Pons (tissue), 1 donor: ENCODE measurements around the gene CNPY1.

Source experiments
- DNase-seq: peaks from one replicate; pipeline ENCODE4 v3.0.0-alpha.2; 2016; ENCODE audit warnings: low spot score

Gene CNPY1

DNA sequence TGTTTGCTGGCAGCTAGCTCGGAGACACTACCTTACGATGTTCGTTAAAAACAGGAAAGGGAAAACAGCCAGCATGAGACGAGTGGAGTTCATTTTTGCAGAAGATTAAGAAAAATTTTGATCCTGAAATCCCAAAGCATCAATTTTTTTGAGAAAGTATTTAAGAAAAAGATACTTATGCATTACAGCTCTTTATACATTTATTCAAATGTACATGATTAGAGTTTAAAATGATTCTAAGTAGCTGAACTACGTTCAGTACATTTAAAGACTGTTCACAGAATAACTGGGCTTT, 34.7 kb downstream of the CNPY1 start:
- no peak for DNase-seq

DNA sequence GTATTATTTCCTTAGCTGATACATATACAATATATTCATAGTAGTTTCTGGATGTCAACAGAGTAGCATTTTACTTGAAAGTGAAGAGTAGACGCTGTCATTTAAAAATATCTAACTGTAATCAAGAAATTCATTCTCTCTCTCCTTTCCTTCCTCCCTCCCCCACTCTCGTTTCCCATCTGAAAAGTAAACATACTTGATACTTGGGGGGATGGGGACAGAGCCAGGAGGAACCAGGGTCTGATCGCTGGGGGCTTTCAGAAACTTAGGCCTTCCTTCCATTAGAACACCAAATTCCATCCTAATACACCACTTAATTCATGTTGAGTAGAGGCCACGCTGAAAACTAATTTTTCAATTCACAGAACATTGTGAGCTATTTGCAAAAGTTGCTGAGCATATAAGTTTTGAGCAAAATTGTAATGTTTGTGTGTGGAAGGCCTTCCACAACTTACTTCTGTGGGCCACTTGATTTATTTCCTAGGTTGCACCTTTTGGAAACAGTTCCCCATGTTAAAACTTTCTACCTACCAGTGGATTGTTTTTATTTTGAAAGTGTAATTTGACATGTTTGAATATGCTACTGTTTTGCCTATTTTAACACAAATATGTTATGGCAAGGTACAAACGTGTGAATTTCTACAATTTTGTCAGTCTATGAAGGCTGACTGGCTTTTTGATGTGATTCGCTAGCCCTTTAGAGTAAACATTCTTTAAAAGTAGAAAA, 35.2 kb downstream of the CNPY1 start:
- DNase-seq = no peak

DNA sequence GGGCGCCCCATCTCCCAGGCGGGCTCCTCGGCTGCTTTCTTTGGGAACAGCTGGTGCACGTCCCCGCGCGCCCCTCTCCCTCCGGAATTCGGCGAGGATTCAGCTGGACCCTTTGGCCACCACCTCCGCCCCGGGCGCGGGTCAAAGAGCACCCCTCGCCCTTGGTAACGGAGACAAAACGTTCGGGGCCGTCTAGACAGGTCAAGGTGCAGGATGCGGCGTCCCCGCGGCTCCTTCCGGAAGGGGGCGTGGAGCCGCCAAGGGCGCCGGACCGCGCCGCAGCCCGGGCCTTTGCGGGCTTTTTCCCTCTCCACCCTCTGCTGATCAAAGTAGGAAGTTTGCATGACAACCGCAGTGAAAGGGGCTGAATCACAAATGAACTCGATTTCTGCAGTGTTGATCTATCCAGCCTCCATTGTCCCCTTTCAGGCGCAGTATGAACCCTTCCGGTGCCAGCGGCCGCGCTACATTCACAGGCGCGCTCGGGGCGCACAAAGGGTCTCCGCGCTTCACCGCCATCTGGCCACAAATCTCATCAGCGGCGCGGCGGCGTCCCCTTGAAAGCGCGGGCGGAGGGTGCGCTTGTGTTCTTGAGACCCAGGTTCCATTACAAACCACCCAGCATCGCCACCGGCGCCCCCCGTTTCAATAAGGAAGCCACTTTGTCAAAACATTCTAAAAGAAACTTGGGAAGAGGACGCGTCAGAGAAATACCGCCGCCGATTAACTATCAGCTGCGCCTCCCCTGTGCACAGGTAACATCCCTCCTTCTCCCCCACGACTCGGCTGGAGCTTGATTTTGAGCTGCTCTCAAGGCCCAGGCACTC, 36.4 kb downstream of the CNPY1 start:
- no peak for DNase-seq

GRCh38 chr7:155509359-155509724, 37.0 kb downstream of the CNPY1 start:
- DNase-seq = no peak

DNA sequence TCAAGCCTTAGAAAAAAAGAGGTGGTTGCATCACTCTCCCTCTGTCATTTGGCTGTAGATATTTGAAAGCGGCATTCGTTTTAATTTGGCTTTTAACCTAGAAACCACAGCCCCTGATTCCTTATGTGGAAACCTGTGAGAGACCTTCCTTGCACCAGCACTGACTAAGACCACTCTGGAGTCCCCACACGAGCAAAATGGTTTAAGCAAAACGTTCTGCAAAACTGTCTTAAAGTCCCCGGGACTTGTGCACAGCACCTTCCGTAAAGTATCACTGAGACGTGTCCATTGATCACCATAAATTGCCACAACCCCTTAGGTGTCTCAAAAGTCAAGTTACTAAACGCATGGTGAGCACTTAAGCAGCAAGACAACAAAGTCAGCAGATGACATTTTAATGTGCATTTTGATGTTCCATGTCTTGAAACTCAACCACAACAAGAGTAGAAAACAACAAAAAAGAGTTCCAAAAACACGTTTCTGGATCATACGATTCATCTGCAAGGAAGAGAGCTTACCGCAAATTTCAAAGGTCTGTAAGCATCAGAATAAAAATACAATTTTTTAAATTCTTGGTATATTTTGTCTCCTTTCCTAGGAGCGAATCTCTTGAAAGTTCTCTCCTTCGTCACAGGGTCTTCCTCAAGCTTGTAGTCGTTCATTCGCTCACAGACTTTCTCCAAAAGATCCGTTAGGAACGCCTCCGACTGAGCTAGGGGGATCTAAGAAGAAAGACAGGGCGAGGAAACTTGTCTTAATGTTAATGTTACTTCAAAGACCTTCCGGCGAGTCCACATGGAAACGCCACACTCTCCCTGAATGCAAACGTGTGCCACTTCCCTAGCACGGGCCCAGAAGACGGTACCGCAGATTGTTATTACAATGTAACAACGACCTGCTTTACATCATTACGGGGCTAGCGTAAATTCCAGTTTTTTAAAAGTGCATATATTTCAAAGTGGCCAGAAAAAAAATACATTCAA, 37.7 kb downstream of the CNPY1 start:
- no peak for DNase-seq

DNA sequence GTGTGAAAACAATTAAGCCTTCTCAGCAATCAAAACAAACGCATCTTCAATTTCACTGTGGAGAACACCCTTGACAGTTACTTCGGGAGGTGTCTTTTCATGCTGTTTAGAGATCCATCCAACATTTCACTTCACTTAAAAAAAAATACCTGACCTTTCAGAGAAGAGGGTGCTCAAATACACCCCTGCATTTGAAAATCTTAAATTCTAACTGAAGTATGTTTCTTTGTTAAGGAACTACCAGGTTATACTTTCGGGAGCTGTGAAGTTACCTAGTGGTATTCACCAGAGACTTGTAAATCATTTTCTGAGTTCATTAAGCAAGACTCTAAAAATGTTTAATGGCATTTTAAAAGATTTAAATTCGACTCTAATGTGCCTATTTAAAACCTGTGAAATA, 38.8 kb downstream of the CNPY1 start:
- DNase-seq = no peak

- DNase-seq = no peak
Observed at GRCh38 chr7:155506854-155507337, 39.5 kb downstream of the CNPY1 start.

DNA sequence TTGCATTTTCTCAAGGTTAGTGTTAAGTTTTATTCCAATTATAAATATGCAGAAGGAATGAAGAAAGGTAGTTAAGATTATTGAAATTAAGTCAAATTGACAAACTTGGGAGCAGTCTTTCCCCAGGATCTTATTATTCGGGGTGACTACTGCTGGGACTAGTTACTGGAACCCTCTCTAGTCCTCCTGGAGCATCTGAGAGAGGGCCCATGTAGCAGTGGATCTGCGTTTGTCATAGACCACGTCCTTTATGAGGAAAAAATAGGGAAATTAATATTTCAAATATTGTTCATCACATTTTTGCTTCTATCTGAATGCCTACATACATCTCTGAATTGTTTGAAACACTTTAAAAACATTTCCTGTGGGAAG, 41.0 kb downstream of the CNPY1 start:
- no peak for DNase-seq

- DNase-seq = no peak
Observed at GRCh38 chr7:155497149-155497901, 49.0 kb downstream of the CNPY1 start.

DNA sequence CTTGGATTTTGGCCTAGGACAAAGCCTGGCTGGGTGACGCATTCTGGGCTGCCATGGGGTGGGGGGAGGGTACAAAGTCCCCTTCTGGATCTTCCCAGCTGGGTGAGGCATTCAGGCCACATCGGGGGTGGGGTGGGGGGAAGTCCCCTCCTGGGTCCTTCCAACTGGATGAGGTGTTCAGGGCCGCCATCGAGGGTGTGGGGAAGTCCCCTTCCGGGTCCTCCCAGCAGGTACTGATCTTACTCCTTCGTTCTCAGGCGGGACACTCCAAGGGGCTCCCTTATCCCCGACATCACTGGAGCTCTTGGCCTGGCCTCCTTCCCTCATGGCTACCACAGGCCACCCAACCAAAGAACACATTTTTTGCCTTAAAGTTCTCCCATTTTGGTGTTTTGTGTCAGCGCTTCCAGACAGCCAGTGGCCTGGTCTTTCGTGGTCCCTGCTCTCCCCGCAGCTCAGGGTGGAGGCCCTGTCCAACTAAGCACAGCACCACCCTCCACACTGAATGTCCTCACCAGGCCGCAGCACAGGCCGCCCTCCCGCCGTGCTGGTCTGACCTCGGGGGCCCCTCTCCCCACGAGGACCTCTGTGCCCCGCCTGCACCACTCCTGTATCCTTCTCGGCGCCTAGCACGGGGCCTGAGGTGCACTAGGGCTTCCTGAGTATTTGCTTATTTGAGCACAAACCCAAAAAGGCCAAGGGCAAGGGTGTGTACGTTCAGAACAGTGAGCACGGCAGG, 49.9 kb downstream of the CNPY1 start:
- DNase-seq = no peak

DNA sequence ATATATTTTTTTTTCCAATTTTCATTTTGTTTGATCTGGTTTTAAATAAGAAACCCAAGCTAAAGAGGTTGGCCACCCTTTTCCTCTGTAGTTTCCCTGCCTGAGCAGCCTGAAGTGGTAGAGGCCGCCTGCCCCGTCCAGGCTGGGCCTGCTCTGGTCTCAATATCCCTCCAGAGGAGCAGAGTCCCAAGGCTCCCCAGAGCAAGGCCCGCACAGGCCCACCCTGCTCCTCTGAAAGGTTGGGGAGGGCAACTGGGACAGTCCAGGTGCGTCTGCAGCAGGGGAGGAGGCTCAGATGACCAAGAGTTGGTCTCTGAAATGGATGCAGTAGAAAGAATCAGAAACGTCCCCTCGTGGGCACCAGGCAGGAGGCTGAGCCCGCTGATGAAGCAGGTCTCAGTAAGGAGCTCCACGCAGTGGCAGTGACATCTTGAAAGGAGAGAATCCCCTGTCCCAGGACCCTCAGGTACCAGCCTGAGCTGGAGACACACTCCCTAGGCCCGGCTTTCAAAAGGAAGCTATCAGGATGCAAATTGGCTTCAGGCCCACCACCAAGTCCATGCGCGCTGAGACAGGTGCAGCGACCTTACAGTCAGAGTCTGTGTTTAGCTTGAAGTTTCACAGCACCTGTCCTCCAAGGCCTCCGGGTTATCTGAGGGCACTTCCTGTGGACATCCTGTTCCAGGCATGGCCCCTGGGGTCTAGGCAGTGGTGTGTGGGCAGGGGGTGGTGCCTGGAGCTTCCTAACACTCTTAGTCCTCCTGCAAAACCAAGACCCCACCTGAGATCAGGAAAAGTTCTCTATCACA, 50.7 kb downstream of the CNPY1 start:
- no peak for DNase-seq

DNA sequence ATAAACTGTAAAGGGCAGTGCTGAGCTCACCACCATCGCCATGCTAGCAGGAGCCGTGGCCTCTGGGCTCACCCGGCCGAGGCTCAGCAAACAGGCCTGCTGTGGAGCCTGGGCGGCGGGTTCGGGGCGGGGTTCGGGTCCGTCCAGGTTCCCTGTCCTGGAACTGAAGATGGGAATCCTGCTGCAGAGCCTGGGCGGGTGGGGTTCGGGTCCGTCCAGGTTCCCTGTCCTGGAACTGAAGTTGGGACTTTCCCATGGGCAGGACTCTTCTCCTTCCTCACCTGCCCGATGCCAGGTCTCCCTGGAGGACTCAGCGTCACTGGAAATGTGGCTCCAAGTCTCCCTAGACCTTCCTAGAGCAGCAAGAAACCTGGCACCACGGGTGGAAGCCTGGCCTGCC, 51.8 kb downstream of the CNPY1 start:
- no peak for DNase-seq

DNA sequence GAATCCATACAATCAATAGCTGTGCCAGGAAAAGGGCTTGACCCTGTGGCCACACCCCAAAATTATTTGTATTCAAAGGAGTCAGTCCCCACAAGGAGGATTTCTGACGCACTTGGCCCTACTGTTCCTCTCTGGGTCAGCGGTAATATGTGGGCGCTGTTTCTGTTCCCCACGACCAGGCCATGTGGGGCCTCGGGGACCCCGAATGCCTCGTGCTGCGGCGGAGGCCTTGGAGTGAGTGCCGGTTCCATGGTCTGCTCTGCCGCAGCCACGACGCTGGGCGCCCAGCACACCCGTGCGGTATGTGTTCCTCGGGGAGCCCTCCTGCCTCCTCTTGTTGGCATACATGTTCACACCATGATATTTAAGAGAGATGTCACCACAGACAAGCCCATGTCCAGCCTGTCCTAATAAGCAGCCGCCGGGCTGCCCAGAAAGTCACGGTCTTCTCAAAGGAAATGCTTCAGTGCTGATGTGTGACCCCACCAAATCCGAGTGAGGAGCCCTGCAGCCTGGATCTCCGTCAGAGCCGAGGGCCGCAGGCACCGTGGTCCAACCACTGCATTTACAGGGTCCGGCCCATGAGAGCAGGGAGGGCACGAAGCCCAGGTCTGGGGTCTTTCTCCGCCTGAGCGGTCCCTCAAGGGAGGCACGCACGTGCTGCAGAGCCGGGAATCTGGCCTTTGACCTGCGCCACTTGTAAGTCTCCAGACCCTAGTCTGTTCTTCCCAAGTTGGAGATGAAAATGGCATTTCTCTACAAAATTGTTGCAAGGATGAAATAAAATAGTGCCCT, 52.4 kb downstream of the CNPY1 start:
- DNase-seq = no peak

DNA sequence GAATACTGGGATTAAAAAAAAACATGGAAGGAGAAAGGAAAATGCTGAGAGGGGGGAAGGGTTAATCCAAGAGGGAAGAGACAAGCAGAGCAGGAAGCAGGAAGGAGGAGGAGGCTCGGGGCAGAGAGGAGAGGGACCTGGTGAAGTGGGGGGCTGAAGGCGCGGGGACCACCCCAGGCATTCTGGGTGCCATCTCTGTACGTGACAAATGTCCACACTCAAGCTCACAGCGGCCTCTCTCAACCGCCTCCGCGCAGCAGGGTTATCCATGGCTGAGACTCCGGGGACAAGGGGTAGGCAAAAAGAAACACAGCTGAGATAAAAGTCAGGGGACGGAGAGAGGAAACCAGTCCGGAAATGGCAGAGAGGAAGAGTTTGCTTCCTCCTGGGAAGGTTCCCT, 54.5 kb downstream of the CNPY1 start:
- no peak for DNase-seq

GRCh38 chr7:155490697-155491628, 55.4 kb downstream of the CNPY1 start:
- DNase-seq = no peak

GRCh38 chr7:155489862-155490696, 56.3 kb downstream of the CNPY1 start:
- no peak for DNase-seq

DNA sequence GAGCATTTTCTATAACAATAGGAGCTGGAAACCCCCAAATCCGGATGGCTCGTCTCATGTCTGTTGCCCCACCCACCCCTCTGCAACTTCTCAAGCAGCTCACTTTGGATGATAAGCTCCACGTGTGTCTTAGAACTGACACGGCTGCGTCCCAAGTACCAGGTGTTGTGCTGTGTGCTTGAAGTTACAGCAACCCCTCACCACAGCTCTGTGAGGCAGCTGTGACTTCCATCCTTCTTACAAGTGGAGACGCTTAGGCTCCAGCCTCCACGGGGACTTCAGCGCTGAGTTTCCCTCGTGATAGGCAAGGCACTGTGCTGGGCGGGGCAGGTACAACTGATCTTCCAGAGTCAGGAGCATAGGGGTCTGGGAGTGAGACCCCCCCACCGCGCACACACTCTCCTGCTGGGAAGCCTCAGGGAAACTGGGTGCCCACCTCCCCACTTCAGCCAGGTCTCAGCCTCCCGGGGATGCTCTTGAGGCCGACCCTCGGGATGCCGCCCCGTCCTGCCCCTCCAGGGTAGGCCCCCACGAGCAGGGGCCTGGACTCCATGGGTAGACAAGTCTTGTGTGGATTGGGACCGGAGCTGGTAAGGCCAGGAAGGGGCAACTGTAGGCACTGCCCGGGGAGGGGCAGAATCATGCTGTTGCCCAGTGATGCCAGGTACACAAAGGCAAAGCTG, 57.1 kb downstream of the CNPY1 start:
- DNase-seq = no peak
